Measurements from ENCODE around the gene ETHE1.

DNA sequence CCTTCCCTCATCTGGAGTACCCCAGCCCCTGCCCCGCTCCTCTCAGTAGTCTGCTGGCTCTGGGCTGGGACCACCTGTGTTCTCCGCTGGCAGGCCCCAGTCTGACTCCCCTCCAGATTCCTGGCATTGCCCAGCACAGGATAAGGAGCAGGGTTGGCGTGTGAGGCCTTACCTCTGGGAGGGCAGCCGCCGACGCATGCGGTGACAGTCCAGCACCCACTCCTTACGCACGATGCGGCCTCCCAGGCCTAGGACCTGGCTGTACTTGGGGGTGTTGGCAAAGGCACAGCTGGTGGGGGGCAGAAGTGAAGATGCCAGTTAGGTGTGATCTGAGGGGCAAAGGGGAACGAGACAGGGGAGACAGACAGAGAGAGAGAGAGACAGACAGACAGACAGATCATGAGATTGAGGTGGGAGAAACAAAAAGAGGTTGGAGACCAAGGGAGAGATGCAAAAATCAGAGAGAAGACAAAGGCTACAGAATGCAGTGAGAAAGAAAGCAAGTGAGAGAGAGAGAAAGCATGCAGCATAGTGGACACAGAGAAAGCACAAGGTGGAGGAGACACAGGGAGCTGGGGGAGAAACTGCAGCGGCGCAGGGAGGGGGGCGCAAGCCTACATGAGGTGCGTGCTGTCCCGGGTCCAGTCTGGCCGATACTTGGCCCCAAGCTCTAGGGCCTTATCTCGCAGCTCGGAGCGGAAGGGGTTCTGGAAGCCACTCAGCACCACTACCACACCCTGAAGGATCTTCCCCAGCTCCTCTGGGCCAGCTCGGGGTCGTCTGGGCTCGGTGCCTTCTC lies 24.6 kb upstream of the ETHE1 start:
- TF ChIP-seq, protein P1, sequence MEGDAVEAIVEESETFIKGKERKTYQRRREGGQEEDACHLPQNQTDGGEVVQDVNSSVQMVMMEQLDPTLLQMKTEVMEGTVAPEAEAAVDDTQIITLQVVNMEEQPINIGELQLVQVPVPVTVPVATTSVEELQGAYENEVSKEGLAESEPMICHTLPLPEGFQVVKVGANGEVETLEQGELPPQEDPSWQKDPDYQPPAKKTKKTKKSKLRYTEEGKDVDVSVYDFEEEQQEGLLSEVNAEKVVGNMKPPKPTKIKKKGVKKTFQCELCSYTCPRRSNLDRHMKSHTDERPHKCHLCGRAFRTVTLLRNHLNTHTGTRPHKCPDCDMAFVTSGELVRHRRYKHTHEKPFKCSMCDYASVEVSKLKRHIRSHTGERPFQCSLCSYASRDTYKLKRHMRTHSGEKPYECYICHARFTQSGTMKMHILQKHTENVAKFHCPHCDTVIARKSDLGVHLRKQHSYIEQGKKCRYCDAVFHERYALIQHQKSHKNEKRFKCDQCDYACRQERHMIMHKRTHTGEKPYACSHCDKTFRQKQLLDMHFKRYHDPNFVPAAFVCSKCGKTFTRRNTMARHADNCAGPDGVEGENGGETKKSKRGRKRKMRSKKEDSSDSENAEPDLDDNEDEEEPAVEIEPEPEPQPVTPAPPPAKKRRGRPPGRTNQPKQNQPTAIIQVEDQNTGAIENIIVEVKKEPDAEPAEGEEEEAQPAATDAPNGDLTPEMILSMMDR (IDR thresholded peaks at IDR 0.05; ENCODE audit: poor library complexity, severe bottlenecking) = no peak
- TF ChIP-seq POLR2AphosphoS5 (IDR thresholded peaks at IDR 0.05) (no peak), SMC3 (conservative IDR thresholded peaks at IDR 0.05; ENCODE audit: poor library complexity) (no peak), EZH2 (IDR thresholded peaks at IDR 0.05; ENCODE audit: borderline replicate concordance, insufficient read depth, low read length, poor library complexity, severe bottlenecking) (no peak), RAD21 (conservative IDR thresholded peaks at IDR 0.05) (no peak)
